Testis (tissue), 2 donors: ENCODE data around the gene C22orf23.

Experiments used
- POLR2A ChIP-seq: fragments of 450-650 bp; IDR thresholded peaks from one replicate; pipeline ENCODE4 v1.6.1; 2017; ENCODE audit warnings: antibody characterized with exemption, mild to moderate bottlenecking, moderate library complexity
- TF ChIP-seq, protein P1 (sequence below), 3 experiments: fragments of 450-650 bp in 2 of 3; fragments of 200-600 bp in 1 of 3; sonication (generic) in 1 of 3; IDR thresholded peaks; one replicate each; pipeline ENCODE4 v1.5.1; 2016 to 2019; ENCODE audit warnings: antibody characterized with exemption in 3 of 3, mild to moderate bottlenecking in 2 of 3, moderate library complexity in 1 of 3

DNA sequence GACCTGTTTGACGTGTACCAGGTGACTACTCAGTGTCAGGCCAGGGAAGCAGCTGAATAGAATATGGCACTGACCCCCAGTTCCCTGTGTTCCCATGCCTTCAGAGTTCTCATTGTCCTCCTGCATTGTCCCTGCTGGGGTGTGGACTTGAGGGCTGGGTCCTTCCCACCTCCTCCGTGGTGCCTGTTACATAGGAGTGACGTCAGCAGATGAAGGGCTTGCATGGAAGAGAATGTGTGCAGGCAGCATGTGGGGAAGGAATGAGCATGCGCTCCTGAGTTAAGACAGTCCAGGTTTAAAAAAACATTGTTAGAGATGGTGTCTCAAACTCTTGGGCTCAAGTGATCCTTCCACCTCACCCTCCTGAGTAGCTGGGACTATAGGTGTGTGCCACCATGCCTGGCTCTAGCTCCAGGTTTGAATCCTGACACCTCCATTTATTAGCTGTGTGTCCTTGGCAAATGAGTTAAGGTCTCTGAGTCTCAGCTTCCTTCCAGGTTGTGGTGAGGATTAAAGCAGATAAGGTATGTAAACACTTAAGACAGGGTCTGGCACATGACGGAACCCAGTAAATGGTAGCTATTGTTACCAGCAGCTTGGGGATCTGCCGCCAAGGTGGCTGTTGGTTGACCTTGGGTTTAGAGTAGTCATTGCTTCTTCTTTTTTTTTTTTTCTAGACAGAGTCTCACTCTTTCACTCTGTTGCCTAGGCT is 38.5 kb upstream of the C22orf23 start:
- TF ChIP-seq, protein P1, sequence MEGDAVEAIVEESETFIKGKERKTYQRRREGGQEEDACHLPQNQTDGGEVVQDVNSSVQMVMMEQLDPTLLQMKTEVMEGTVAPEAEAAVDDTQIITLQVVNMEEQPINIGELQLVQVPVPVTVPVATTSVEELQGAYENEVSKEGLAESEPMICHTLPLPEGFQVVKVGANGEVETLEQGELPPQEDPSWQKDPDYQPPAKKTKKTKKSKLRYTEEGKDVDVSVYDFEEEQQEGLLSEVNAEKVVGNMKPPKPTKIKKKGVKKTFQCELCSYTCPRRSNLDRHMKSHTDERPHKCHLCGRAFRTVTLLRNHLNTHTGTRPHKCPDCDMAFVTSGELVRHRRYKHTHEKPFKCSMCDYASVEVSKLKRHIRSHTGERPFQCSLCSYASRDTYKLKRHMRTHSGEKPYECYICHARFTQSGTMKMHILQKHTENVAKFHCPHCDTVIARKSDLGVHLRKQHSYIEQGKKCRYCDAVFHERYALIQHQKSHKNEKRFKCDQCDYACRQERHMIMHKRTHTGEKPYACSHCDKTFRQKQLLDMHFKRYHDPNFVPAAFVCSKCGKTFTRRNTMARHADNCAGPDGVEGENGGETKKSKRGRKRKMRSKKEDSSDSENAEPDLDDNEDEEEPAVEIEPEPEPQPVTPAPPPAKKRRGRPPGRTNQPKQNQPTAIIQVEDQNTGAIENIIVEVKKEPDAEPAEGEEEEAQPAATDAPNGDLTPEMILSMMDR (IDR thresholded peaks at IDR 0.05) = no peak
- no peak for TF ChIP-seq POLR2A
